H9 (cell line): ENCODE data around the gene ADAM30. TPM values are rescaled to one million over a fixed set of nuclear protein-coding genes. Genes with fewer than 3 reads are reported as not detected.

Source experiments
- DNase-seq: peaks from one replicate; pipeline ENCODE4 v3.0.0-alpha.2; 2017
- H2AFZ ChIP-seq: one replicate; pipeline ENCODE4 v1.6.1; 2013; ENCODE audit warnings: mild to moderate bottlenecking, low read length, control low read depth, moderate library complexity
- H2AK5ac ChIP-seq: 2 replicates; pipeline ENCODE4 v1.6.1; 2013; ENCODE audit warnings: low read length, control low read depth, mixed read lengths; ENCODE audit not compliant: insufficient read length
- H2BK120ac ChIP-seq: one replicate; pipeline ENCODE4 v1.6.1; 2013; ENCODE audit warnings: low read depth, mild to moderate bottlenecking, low read length, control low read depth, inconsistent platforms; ENCODE audit not compliant: poor library complexity, severe bottlenecking
- H2BK12ac ChIP-seq: 2 replicates; pipeline ENCODE4 v1.6.1; 2013; ENCODE audit warnings: low read length, control low read depth, mixed read lengths, low read depth; ENCODE audit not compliant: insufficient read length
- H2BK15ac ChIP-seq: 2 replicates; pipeline ENCODE4 v1.6.1; 2013; ENCODE audit warnings: low read depth, low read length, control low read depth
- H2BK20ac ChIP-seq: one replicate; pipeline ENCODE4 v1.6.1; 2013; ENCODE audit warnings: low read depth, mild to moderate bottlenecking, low read length, control low read depth, inconsistent platforms; ENCODE audit not compliant: poor library complexity, severe bottlenecking
- H2BK5ac ChIP-seq: 2 replicates; pipeline ENCODE4 v1.6.1; 2013; ENCODE audit warnings: low read length, control low read depth, mixed read lengths; ENCODE audit not compliant: insufficient read length
- H3K14ac ChIP-seq: 2 replicates; pipeline ENCODE4 v1.6.1; 2013; ENCODE audit warnings: low read length, control low read depth; ENCODE audit not compliant: insufficient read depth
- H3K18ac ChIP-seq: 2 replicates; pipeline ENCODE4 v1.6.1; 2013; ENCODE audit warnings: low read depth, mild to moderate bottlenecking, mixed read lengths, low read length, control low read depth; ENCODE audit not compliant: insufficient read length
- H3K23ac ChIP-seq: 2 replicates; pipeline ENCODE4 v1.6.1; 2013; ENCODE audit warnings: low read length, control low read depth, mixed read lengths, low read depth; ENCODE audit not compliant: insufficient read length
- H3K23me2 ChIP-seq: 2 replicates; pipeline ENCODE4 v1.6.1; 2013; ENCODE audit warnings: low read depth, mild to moderate bottlenecking, mixed read lengths, low read length, control low read depth; ENCODE audit not compliant: insufficient read length, poor library complexity, severe bottlenecking
- H3K27ac ChIP-seq: 2 replicates; pipeline ENCODE4 v1.5.1; 2013; ENCODE audit warnings: low read length, control low read depth, mixed read lengths, low read depth; ENCODE audit not compliant: insufficient read length
- H3K27me3 ChIP-seq: 2 replicates; pipeline ENCODE4 v1.6.1; 2013; ENCODE audit warnings: low read length, control low read depth, inconsistent platforms; ENCODE audit not compliant: insufficient read depth
- H3K4ac ChIP-seq: 2 replicates; pipeline ENCODE4 v1.6.1; 2013; ENCODE audit warnings: low read depth, mild to moderate bottlenecking, control low read depth, inconsistent platforms, low read length, moderate library complexity
- H3K4me1 ChIP-seq: 2 replicates; pipeline ENCODE4 v1.6.1; 2013; ENCODE audit warnings: low read length, control low read depth, inconsistent platforms; ENCODE audit not compliant: insufficient read depth
- H3K4me2 ChIP-seq: 2 replicates; pipeline ENCODE4 v1.6.1; 2013; ENCODE audit warnings: low read length, control low read depth, mixed read lengths; ENCODE audit not compliant: insufficient read length, insufficient read depth
- H3K56ac ChIP-seq: 2 replicates; pipeline ENCODE4 v1.6.1; 2013; ENCODE audit warnings: low read depth, mild to moderate bottlenecking, mixed read lengths, low read length, control low read depth; ENCODE audit not compliant: insufficient read length
- H3K79me1 ChIP-seq: 2 replicates; pipeline ENCODE4 v1.6.1; 2013; ENCODE audit warnings: low read depth, mild to moderate bottlenecking, moderate library complexity, low read length, control low read depth, inconsistent platforms; ENCODE audit not compliant: insufficient read depth, poor library complexity, severe bottlenecking
- H3K79me2 ChIP-seq: 2 replicates; pipeline ENCODE4 v1.6.1; 2013; ENCODE audit warnings: low read length, control low read depth, inconsistent platforms; ENCODE audit not compliant: insufficient read depth
- H3K9ac ChIP-seq: 2 replicates; pipeline ENCODE4 v1.6.1; 2013; ENCODE audit warnings: low read length, control low read depth, mixed read lengths; ENCODE audit not compliant: insufficient read length; ENCODE audit errors: extremely low read depth
- H3K9me3 ChIP-seq: one replicate; pipeline ENCODE4 v1.6.1; 2013; ENCODE audit warnings: low read depth, low read length, inconsistent platforms; ENCODE audit not compliant: control insufficient read depth
- H3T11ph ChIP-seq: one replicate; pipeline ENCODE4 v1.6.1; 2013; ENCODE audit warnings: mild to moderate bottlenecking, low read length, control low read depth, inconsistent platforms
- H4K20me1 ChIP-seq: one replicate; pipeline ENCODE4 v1.6.1; 2013; ENCODE audit not compliant: control insufficient read depth, insufficient read length, insufficient read depth
- H4K5ac ChIP-seq: 2 replicates; pipeline ENCODE4 v1.6.1; 2013; ENCODE audit warnings: low read depth, mild to moderate bottlenecking, mixed read lengths, low read length, control low read depth; ENCODE audit not compliant: insufficient read length
- H4K8ac ChIP-seq: replicated peaks from 2 replicates; pipeline ENCODE4 v1.6.1; 2013; ENCODE audit warnings: low read length, control low read depth, mixed read lengths, low read depth; ENCODE audit not compliant: insufficient read length
- H4K91ac ChIP-seq: 2 replicates; pipeline ENCODE4 v1.6.1; 2013; ENCODE audit warnings: low read depth, mild to moderate bottlenecking, moderate library complexity, mixed read lengths, low read length, control low read depth; ENCODE audit not compliant: insufficient read length
- H3K27ac Mint-ChIP-seq, 3 experiments: 2 replicates in 2 of 3; 3 replicates in 1 of 3; pipeline ENCODE4 v1.8.0; 2020 to 2021; ENCODE audit warnings: mixed read lengths in 3 of 3, mild to moderate bottlenecking in 1 of 3, moderate library complexity in 1 of 3
- H3K27me3 Mint-ChIP-seq: 2 replicates; pipeline ENCODE4 v1.8.0; 2021; ENCODE audit warnings: low read depth, mild to moderate bottlenecking, moderate library complexity, mixed read lengths
- H3K36me3 Mint-ChIP-seq, 3 experiments: 2 replicates in 2 of 3; 3 replicates in 1 of 3; pipeline ENCODE4 v1.8.0; 2020 to 2021; ENCODE audit warnings: low read depth in 3 of 3, mixed read lengths in 3 of 3; ENCODE audit not compliant: insufficient read depth in 1 of 3
- H3K4me1 Mint-ChIP-seq, 2 experiments: 2 replicates each; pipeline ENCODE4 v1.8.0; 2020; ENCODE audit warnings: mixed read lengths in 2 of 2
- H3K4me3 Mint-ChIP-seq, 2 experiments: 2 replicates in 1 of 2; 3 replicates in 1 of 2; pipeline ENCODE4 v1.8.0; 2020 to 2021; ENCODE audit warnings: mild to moderate bottlenecking in 2 of 2, mixed read lengths in 2 of 2, moderate library complexity in 1 of 2
- H3K9me3 Mint-ChIP-seq, 2 experiments: 2 replicates in 1 of 2; 3 replicates in 1 of 2; pipeline ENCODE4 v1.8.0; 2020; ENCODE audit warnings: mild to moderate bottlenecking in 2 of 2, mixed read lengths in 2 of 2, moderate library complexity in 1 of 2
- CTCF ChIP-seq: fragments of 200-600 bp; sonication (generic); conservative IDR thresholded peaks from 3 replicates; pipeline ENCODE4 v1.8.0; 2021; ENCODE audit warnings: antibody characterized with exemption, mild to moderate bottlenecking
- WGBS: extraction: QIAGEN DNeasy Blood & Tissue Kit; methylation state at CpG from one replicate; pipeline ENCODE4 v1.1.7; 2013; ENCODE audit warnings: missing lambda C conversion rate, low lambda C conversion rate, mixed read lengths; ENCODE audit not compliant: insufficient read length; ENCODE audit errors: extremely low coverage; 5-methylcytosine and 5-hydroxymethylcytosine counted together
- total RNA-seq: library from RNA; stranded (reverse); gene quantifications from 2 replicates; pipeline ENCODE4 v1.2.1, GENCODE V29; 2021

The ADAM30 gene
- total RNA-seq, 1 experiment from 2014 or later = not detected

DNA sequence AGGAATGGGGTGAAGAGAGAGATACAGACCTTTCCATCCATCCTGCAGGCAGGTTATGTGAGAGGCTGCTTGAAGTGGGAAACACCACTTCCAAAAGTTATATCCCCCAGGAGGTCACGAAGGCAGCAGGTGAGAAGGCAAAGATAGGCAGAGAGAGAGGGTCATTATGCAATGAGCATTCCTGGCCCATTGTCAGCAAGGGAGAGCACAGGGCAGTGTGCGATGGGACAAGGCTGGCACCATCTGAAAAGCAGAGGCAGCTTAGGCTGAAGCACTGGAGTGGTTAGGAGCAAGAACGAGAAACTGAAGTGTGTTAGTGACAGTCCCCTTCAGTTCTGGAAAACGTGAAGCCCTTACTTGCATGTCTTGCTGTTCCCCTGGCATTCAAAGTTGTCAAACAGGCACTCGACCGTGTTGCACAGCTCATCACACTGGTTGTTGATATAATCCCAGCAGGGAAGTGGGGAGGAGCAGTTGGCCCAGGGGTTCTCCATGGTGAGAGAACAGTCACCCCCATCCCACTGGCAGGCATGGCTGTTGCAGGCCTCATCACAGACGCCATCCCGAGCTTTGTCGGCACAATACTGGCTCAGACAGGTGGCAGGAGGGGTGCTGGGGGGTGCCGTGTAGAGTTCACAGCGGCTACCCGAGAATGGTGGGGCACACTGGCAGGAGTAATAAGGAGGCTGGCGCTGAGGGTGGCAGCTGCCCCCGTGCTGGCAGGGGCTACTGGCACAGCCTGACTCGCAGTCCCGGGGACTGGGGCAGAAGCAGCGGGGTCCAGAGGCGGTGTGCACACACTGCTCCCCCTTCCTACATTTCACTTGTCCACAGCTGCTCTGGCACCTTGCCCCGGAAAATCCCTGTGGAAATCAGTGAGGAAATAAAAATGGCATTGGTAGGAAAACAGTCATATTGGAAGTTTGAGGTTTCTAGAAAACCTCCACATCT is 28.9 kb upstream of the ADAM30 start:
- H2BK20ac ChIP-seq = no peak overlapping the region
- H3T11ph ChIP-seq = no peak overlapping the region
- no peak overlapping the region for H3K23ac ChIP-seq
- H2BK15ac ChIP-seq = no peak overlapping the region
- Mint-ChIP-seq H3K27ac (no peak overlapping the region; a peak in 1 of 7 replicates), H3K36me3 (peaks cover 8 to 52% (median 40%) of the 10 kb centered on the region in 3 experiments; a peak in 5 of 7 replicates), H3K4me3 (no peak overlapping the region), H3K27me3 (no peaks in the 10 kb centered on the region), H3K4me1 (no peaks in the 10 kb centered on the region; a peak in 2 of 4 replicates), H3K9me3 (no peaks in the 10 kb centered on the region)
- H3K4me2 ChIP-seq = no peak overlapping the region
- no peaks in the 10 kb centered on the region for H4K20me1 ChIP-seq
- H3K27ac ChIP-seq = no peak overlapping the region
- no peak overlapping the region for H2AK5ac ChIP-seq
- no peak overlapping the region for H4K8ac ChIP-seq
- no peaks in the 10 kb centered on the region for H3K79me2 ChIP-seq
- DNase-seq = no peak
- H3K4ac ChIP-seq = no peak overlapping the region
- H2BK120ac ChIP-seq = no peak overlapping the region
- no peak overlapping the region for H3K9ac ChIP-seq
- H2AFZ ChIP-seq = no peak overlapping the region
- no peaks in the 10 kb centered on the region for H3K23me2 ChIP-seq
- H2BK12ac ChIP-seq = no peak overlapping the region
- H3K56ac ChIP-seq = no peak overlapping the region
- TF ChIP-seq CTCF = no peak
- no peak overlapping the region for H2BK5ac ChIP-seq
- H3K79me1 ChIP-seq = no peaks in the 10 kb centered on the region
- H3K14ac ChIP-seq = no peak overlapping the region
- no peaks in the 10 kb centered on the region for H3K27me3 ChIP-seq
- H3K4me1 ChIP-seq = no peaks in the 10 kb centered on the region
- H4K5ac ChIP-seq = no peak overlapping the region
- no peaks in the 10 kb centered on the region for H3K9me3 ChIP-seq
- H3K18ac ChIP-seq = no peak overlapping the region
- WGBS = no CpG with 5 or more reads among the region's 19 CpGs
- no peak overlapping the region for H4K91ac ChIP-seq
